HG03039 (cell line): ENCODE data around the gene CLDN6.

ENCODE experiments used
- ATAC-seq: cut with Tn5 transposase; IDR thresholded peaks from one replicate; pipeline ENCODE4 v1.9.1; 2021; ENCODE audit warnings: mild to moderate bottlenecking, moderate library complexity; ENCODE audit not compliant: unreplicated experiment

CLDN6 gene

GRCh38 chr16:3029491-3030221 lies 11.7 kb upstream of the CLDN6 start:
- no peak for ATAC-seq

- ATAC-seq = no peak
Measured at GRCh38 chr16:3028716-3029319, 10.8 kb upstream of the CLDN6 start.

GRCh38 chr16:3027983-3028715 lies 10.2 kb upstream of the CLDN6 start:
- ATAC-seq = no peak

- no peak for ATAC-seq
Measured at GRCh38 chr16:3027489-3027795, 9.5 kb upstream of the CLDN6 start.

- no peak for ATAC-seq
Measured at GRCh38 chr16:3026609-3027488, 8.9 kb upstream of the CLDN6 start.

- ATAC-seq = no peak
Measured at GRCh38 chr16:3026003-3026378, 8.0 kb upstream of the CLDN6 start.

GRCh38 chr16:3025032-3026002 lies 7.3 kb upstream of the CLDN6 start:
- ATAC-seq = no peak

GRCh38 chr16:3023669-3024478 lies 5.9 kb upstream of the CLDN6 start, which contains the start of the genes HCFC1R1 and THOC6:
Gene HCFC1R1, minus strand, starts transcription at chr16:3023942. Its CDS starts 1 bp downstream, at chr16:3023941.
Gene THOC6, plus strand, starts transcription at chr16:3024035. Its CDS starts 292 bp downstream, at chr16:3024327.
- peak; percentile 57 for ATAC-seq

- ATAC-seq = no peak
Measured at GRCh38 chr16:3023415-3023668, 5.4 kb upstream of the CLDN6 start.

GRCh38 chr16:3022684-3023414 lies 4.9 kb upstream of the CLDN6 start:
- ATAC-seq = no peak

GRCh38 chr16:3022208-3022683 lies 4.3 kb upstream of the CLDN6 start:
- no peak for ATAC-seq

- ATAC-seq = no peak
Measured at GRCh38 chr16:3021449-3022207, 3.6 kb upstream of the CLDN6 start.

- no peak for ATAC-seq
Measured at GRCh38 chr16:3020604-3021448, 2.8 kb upstream of the CLDN6 start.

- no peak for ATAC-seq
Measured at GRCh38 chr16:3020247-3020603, 2.2 kb upstream of the CLDN6 start, which contains the start of gene TNFRSF12A. Gene TNFRSF12A, plus strand, starts transcription at chr16:3020368. Its CDS starts 30 bp downstream, at chr16:3020398.

- no peak for ATAC-seq
Measured at GRCh38 chr16:3019594-3020246, 1.7 kb upstream of the CLDN6 start.

GRCh38 chr16:3017344-3017743 lies 639 bp downstream of the CLDN6 start:
- no peak for ATAC-seq
